ENCODE data around the gene MBP. TPM values are rescaled to one million over a fixed set of nuclear protein-coding genes. Genes with fewer than 3 reads are reported as not detected.

Gene MBP
- total RNA-seq, 2 donors from 2014 or later: 41.7 to 42.2 TPM

DNA sequence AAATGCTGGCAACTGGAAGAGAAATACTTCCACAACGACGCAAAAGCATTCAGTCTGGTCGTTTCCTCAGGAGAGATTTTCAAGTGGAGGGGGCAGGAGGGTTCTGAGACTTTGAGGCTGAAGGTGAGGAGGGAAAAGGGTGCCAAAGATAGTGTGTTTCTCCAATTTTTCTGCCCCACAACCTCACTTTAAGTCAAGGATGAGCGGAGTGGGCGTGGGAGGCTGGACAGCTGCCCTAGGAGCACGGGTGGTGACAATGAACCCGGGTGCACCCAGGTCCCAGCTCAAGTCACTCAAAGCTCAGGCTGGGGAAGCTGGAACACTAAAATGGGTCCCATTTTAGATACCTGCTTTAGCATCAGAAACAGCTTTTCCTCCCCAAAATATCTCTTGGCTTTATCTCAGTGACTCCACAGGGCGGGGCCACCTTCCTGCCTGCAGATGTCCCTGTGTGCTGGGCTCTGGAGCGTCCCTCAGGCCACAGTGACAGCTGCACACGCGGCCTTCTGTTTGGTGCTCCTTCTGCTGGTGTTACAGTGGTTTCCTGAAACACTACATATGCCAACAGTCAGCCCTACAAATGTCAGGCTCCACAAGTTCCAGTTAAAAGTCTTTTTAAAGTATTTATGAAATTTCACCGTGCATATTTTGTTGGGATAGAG lies 1.4 kb upstream of the MBP start:
- Histone ChIP-seq H3K27me3 (replicated peaks; ENCODE audit: insufficient read depth) (no peaks in the 10 kb centered on the region), H3K27ac (peak overlapping the region; percentile 81 to 89), H3K9me3 (no peaks in the 10 kb centered on the region), H3K4me1 (ENCODE audit: control insufficient read depth in 1 of 2, low read depth in 2 of 2) (peaks cover 18 to 46% of the 10 kb centered on the region in 2 donors), H3K4me3 (no peak overlapping the region), H3K36me3 (no peaks in the 10 kb centered on the region)
- ATAC-seq (ENCODE audit: insufficient number of reproducible peaks, low FRiP score, low read depth): no peak
- TF ChIP-seq, protein P1, sequence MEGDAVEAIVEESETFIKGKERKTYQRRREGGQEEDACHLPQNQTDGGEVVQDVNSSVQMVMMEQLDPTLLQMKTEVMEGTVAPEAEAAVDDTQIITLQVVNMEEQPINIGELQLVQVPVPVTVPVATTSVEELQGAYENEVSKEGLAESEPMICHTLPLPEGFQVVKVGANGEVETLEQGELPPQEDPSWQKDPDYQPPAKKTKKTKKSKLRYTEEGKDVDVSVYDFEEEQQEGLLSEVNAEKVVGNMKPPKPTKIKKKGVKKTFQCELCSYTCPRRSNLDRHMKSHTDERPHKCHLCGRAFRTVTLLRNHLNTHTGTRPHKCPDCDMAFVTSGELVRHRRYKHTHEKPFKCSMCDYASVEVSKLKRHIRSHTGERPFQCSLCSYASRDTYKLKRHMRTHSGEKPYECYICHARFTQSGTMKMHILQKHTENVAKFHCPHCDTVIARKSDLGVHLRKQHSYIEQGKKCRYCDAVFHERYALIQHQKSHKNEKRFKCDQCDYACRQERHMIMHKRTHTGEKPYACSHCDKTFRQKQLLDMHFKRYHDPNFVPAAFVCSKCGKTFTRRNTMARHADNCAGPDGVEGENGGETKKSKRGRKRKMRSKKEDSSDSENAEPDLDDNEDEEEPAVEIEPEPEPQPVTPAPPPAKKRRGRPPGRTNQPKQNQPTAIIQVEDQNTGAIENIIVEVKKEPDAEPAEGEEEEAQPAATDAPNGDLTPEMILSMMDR (IDR thresholded peaks at IDR 0.05): no peak
- no peak for DNase-seq (ENCODE audit: low spot score)

DNA sequence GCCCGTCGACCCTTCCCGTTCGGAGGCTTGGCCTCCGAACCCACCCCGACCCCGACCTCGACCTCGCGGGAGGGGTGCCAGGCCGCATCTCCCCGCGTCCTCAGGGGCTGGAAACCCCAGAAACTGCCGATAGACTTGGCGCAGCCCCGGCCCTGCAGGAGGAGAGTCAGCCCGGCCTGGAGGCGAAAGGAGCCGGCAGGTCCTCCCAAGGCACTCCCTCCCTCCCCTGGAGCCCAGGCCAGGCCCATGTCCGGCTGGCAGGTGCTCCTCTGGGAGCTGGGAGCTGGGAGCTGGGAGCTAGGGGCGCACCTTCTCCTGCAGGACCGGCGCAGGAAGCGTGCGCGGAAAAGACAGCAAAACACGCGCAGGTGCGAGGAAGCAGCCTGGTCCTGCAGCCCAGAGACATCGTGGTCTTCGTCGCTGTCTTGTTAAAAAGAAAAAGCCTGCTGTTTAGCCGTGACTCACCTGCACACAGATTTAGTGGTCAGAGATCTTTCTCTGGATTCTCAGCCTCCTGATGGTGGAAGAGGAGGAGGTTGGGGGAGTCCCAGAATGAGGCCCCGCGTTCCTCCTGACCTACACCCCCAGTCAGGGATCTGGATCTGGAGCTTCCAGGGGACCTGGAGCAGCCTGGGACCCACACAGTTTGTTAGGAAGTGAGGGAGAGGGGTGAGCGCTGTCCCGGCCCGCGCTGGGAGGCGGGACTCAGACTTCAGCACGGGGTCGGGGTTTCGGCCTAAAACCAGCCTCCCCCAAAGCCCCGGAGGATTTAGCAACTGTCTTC lies 660 bp upstream of the MBP start:
- peak overlapping the region; percentile 81 for H3K4me3 ChIP-seq
- H3K36me3 ChIP-seq: no peaks in the 10 kb centered on the region
- H3K4me1 ChIP-seq (ENCODE audit: control insufficient read depth in 1 of 2, low read depth in 2 of 2): peaks cover 17 to 46% of the 10 kb centered on the region in 2 donors
- H3K27ac ChIP-seq: peak overlapping the region; percentile 81 to 89
- H3K9me3 ChIP-seq: no peaks in the 10 kb centered on the region
- ATAC-seq (ENCODE audit: insufficient number of reproducible peaks, low FRiP score, low read depth) (no peak), DNase-seq (ENCODE audit: low spot score) (no peak)
- TF ChIP-seq, protein P1 (IDR thresholded peaks at IDR 0.05): no peak
- H3K27me3 ChIP-seq (replicated peaks; ENCODE audit: insufficient read depth): no peaks in the 10 kb centered on the region

DNA sequence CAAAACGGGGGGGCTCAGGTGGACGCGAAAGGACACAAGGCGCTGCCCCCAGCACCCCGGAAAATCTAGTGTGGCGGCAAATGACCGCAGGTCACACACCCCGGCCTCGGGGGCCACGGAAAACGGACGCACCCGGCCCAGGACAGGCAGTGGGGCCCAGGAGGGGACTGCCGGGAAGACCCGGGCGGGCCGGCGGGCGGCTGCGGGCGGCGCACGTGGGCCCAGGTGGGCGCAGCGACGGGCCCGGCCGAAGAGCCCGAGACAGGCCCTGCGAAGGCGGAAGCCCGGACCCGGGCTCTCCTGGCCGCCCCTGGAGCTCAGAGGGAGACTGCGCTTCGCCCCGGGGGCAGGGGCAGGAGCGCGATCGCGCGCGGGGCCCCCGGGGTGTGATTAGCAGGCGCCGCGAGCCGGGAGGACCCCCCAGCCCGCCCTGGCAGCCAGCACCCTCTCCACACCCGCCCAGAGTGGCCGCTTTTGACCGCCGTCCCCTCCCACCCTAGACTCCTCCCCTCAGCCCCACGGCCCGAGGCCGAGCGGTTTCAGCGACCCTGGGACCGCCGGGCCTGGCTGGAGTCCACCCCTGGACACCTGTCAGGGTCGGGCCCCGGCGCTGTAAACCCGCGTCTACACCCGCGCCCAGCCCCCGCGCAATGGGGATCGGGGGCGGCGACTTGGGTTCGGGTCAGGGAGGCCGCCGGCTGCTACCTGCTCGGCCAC lies 773 bp downstream of the MBP start:
- Histone ChIP-seq H3K9me3 (no peaks in the 10 kb centered on the region), H3K27me3 (replicated peaks; ENCODE audit: insufficient read depth) (no peaks in the 10 kb centered on the region), H3K4me3 (peak overlapping the region; percentile 81), H3K4me1 (ENCODE audit: control insufficient read depth in 1 of 2, low read depth in 2 of 2) (peaks cover 22 to 50% of the 10 kb centered on the region in 2 donors), H3K27ac (peak overlapping the region; percentile 81 to 89), H3K36me3 (no peaks in the 10 kb centered on the region)
- TF ChIP-seq, protein P1 (IDR thresholded peaks at IDR 0.05): no peak
- no peak for DNase-seq (ENCODE audit: low spot score)
- ATAC-seq (ENCODE audit: insufficient number of reproducible peaks, low FRiP score, low read depth): peak; percentile 53

DNA sequence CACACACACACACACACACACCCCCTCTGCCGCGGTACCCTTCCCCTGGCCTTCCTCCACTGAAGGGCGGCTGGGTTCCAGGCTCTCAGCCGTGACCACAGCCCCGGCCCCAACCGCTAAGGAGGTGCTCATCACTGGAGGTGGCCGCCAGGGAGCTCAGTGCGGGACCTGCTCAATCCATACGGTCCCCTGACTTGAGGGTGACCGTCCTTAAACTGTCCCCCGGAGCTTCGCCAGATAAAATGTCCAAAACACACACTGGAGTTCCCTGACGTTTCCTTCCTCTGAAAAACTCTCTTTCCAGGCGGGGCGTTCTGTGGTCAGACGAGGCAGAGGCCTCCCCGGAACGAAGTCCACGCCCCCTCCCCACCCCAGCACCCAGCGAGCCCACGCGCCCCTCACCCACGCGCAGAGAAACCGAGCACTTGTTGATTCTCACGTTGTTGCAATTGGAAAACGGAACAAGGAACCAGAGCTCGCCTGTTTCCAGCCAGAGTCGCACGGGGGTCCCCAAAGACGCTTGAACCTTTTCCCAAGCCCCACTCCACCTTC lies 1.4 kb downstream of the MBP start:
- H3K36me3 ChIP-seq: no peaks in the 10 kb centered on the region
- no peaks in the 10 kb centered on the region for H3K27me3 ChIP-seq (replicated peaks; ENCODE audit: insufficient read depth)
- H3K27ac ChIP-seq: peak overlapping the region; percentile 81 to 89
- DNase-seq (ENCODE audit: low spot score): no peak
- TF ChIP-seq, protein P1 (IDR thresholded peaks at IDR 0.05): no peak
- H3K4me1 ChIP-seq (ENCODE audit: control insufficient read depth in 1 of 2, low read depth in 2 of 2): peaks cover 22 to 57% of the 10 kb centered on the region in 2 donors
- no peaks in the 10 kb centered on the region for H3K9me3 ChIP-seq
- no peak for ATAC-seq (ENCODE audit: insufficient number of reproducible peaks, low FRiP score, low read depth)
- peak overlapping the region; percentile 81 for H3K4me3 ChIP-seq

Data from thoracic aorta (tissue), 2 donors.